ENCODE measurements around the gene ZMYM4. TPM values are rescaled to one million over a fixed set of nuclear protein-coding genes. Genes with fewer than 3 reads are reported as not detected.

ZMYM4 gene
- total RNA-seq, 1 donor from 2014 or later: 22.8 TPM

GRCh38 chr1:35398739-35399138 lies 130.2 kb downstream of the ZMYM4 start:
- peak in 1 of 2 donors; percentile 18 for DNase-seq (ENCODE audit: low read depth in 2 of 2)

GRCh38 chr1:35401049-35401448 lies 132.5 kb downstream of the ZMYM4 start:
- DNase-seq (ENCODE audit: low read depth in 2 of 2): no peak

GRCh38 chr1:35406103-35406502 lies 137.6 kb downstream of the ZMYM4 start:
- DNase-seq (ENCODE audit: low read depth in 2 of 2): no peak

GRCh38 chr1:35407743-35408142 lies 139.2 kb downstream of the ZMYM4 start:
- DNase-seq (ENCODE audit: low read depth in 2 of 2): no peak

- no peak for DNase-seq (ENCODE audit: low read depth in 2 of 2)
Observed at GRCh38 chr1:35408925-35409324, 140.4 kb downstream of the ZMYM4 start.

GRCh38 chr1:35426097-35426586 lies 157.6 kb downstream of the ZMYM4 start:
- peak; percentile 18 to 31 for DNase-seq (ENCODE audit: low read depth in 2 of 2)

- DNase-seq (ENCODE audit: low read depth in 2 of 2): no peak
Observed at GRCh38 chr1:35428360-35428759, 159.9 kb downstream of the ZMYM4 start.

GRCh38 chr1:35430762-35431161 lies 162.3 kb downstream of the ZMYM4 start:
- no peak for DNase-seq (ENCODE audit: low read depth in 2 of 2)

GRCh38 chr1:35431173-35431599 lies 162.7 kb downstream of the ZMYM4 start:
- DNase-seq (ENCODE audit: low read depth in 2 of 2): no peak

- no peak for DNase-seq (ENCODE audit: low read depth in 2 of 2)
Observed at GRCh38 chr1:35432231-35432630, 163.7 kb downstream of the ZMYM4 start.

GRCh38 chr1:35433714-35434113 lies 165.2 kb downstream of the ZMYM4 start:
- DNase-seq (ENCODE audit: low read depth in 2 of 2): no peak

GRCh38 chr1:35434703-35435102 lies 166.2 kb downstream of the ZMYM4 start:
- DNase-seq (ENCODE audit: low read depth in 2 of 2): no peak

GRCh38 chr1:35436078-35436477 lies 167.6 kb downstream of the ZMYM4 start:
- no peak for DNase-seq (ENCODE audit: low read depth in 2 of 2)

GRCh38 chr1:35437200-35437599 lies 168.7 kb downstream of the ZMYM4 start:
- no peak for DNase-seq (ENCODE audit: low read depth in 2 of 2)

GRCh38 chr1:35439626-35440025 lies 171.1 kb downstream of the ZMYM4 start:
- no peak for DNase-seq (ENCODE audit: low read depth in 2 of 2)

- no peak for DNase-seq (ENCODE audit: low read depth in 2 of 2)
Observed at GRCh38 chr1:35441926-35442579, 173.5 kb downstream of the ZMYM4 start.

- DNase-seq (ENCODE audit: low read depth in 2 of 2): no peak
Observed at GRCh38 chr1:35442734-35443133, 174.2 kb downstream of the ZMYM4 start.

- DNase-seq (ENCODE audit: low read depth in 2 of 2): peak in 1 of 2 donors; percentile 24
Observed at GRCh38 chr1:35443768-35444518, 175.4 kb downstream of the ZMYM4 start.

GRCh38 chr1:35444519-35444774 lies 175.9 kb downstream of the ZMYM4 start:
- no peak for DNase-seq (ENCODE audit: low read depth in 2 of 2)

- DNase-seq (ENCODE audit: low read depth in 2 of 2): no peak
Observed at GRCh38 chr1:35447278-35447677, 178.8 kb downstream of the ZMYM4 start.

GRCh38 chr1:35448344-35448801 lies 179.9 kb downstream of the ZMYM4 start:
- DNase-seq (ENCODE audit: low read depth in 2 of 2): peak; percentile 28 to 92

- peak in 1 of 2 donors; percentile 96 for DNase-seq (ENCODE audit: low read depth in 2 of 2)
Observed at GRCh38 chr1:35449334-35450008, 181.0 kb downstream of the ZMYM4 start.
